ENCODE results near the gene PLXNA3. TPM values are rescaled to one million over a fixed set of nuclear protein-coding genes. Genes with fewer than 3 reads are reported as not detected.

PLXNA3 gene
- total RNA-seq (ENCODE audit: insufficient read depth, low replicate concordance) = 10.1 TPM

GRCh38 chrX:154458116-154458953 is at the start of gene PLXNA3:
TSS of gene PLXNA3 (plus strand) at chrX:154458281. CDS start at chrX:154460184, 1,903 bp downstream.
- DNase-seq (ENCODE audit: low spot score) = peak; percentile 17

- no peak for DNase-seq (ENCODE audit: low spot score)
Observed at GRCh38 chrX:154408659-154409221, 49.3 kb upstream of the PLXNA3 start.

GRCh38 chrX:154409222-154409871 is 48.7 kb upstream of the PLXNA3 start, which contains the start of gene DNASE1L1:
TSS of gene DNASE1L1 (minus strand) at chrX:154409254. CDS start at chrX:154405568, 3,686 bp downstream.
- DNase-seq (ENCODE audit: low spot score) = peak; percentile 91

GRCh38 chrX:154411981-154412340 is 46.1 kb upstream of the PLXNA3 start:
- DNase-seq (ENCODE audit: low spot score) = no peak

GRCh38 chrX:154412468-154412867 is 45.6 kb upstream of the PLXNA3 start:
- no peak for DNase-seq (ENCODE audit: low spot score)

- DNase-seq (ENCODE audit: low spot score) = no peak
Observed at GRCh38 chrX:154413142-154413541, 44.9 kb upstream of the PLXNA3 start.

- no peak for DNase-seq (ENCODE audit: low spot score)
Observed at GRCh38 chrX:154417157-154417556, 40.9 kb upstream of the PLXNA3 start.

GRCh38 chrX:154419189-154419588 is 38.9 kb upstream of the PLXNA3 start:
- no peak for DNase-seq (ENCODE audit: low spot score)

GRCh38 chrX:154419688-154420401 is 38.2 kb upstream of the PLXNA3 start:
- DNase-seq (ENCODE audit: low spot score) = no peak

GRCh38 chrX:154420402-154420756 is 37.7 kb upstream of the PLXNA3 start:
- no peak for DNase-seq (ENCODE audit: low spot score)

GRCh38 chrX:154426916-154427770 is 30.9 kb upstream of the PLXNA3 start:
- DNase-seq (ENCODE audit: low spot score) = no peak

- DNase-seq (ENCODE audit: low spot score) = peak; percentile 95
Observed at GRCh38 chrX:154428176-154429171, 29.6 kb upstream of the PLXNA3 start, which contains the start of gene ATP6AP1. TSS of gene ATP6AP1 (plus strand) at chrX:154428677. CDS start at chrX:154428693, 16 bp downstream.

GRCh38 chrX:154429711-154430110 is 28.4 kb upstream of the PLXNA3 start:
- DNase-seq (ENCODE audit: low spot score) = no peak

- no peak for DNase-seq (ENCODE audit: low spot score)
Observed at GRCh38 chrX:154430479-154430878, 27.6 kb upstream of the PLXNA3 start.

GRCh38 chrX:154430916-154431315 is 27.2 kb upstream of the PLXNA3 start:
- DNase-seq (ENCODE audit: low spot score) = no peak

- no peak for DNase-seq (ENCODE audit: low spot score)
Observed at GRCh38 chrX:154431341-154431740, 26.7 kb upstream of the PLXNA3 start.

GRCh38 chrX:154432210-154432609 is 25.9 kb upstream of the PLXNA3 start:
- DNase-seq (ENCODE audit: low spot score) = no peak

GRCh38 chrX:154433605-154434004 is 24.5 kb upstream of the PLXNA3 start:
- no peak for DNase-seq (ENCODE audit: low spot score)

- no peak for DNase-seq (ENCODE audit: low spot score)
Observed at GRCh38 chrX:154434394-154435168, 23.5 kb upstream of the PLXNA3 start.

All from umbilical cord (tissue), 2 donors.